Glutamatergic neuron (in vitro differentiated cells): ENCODE measurements around the gene LZIC. TPM values are rescaled to one million over a fixed set of nuclear protein-coding genes. Genes with fewer than 3 reads are reported as not detected.

Experiments
- DNase-seq: peaks from one replicate; pipeline ENCODE4 v3.0.0; 2022
- H3K27ac Mint-ChIP-seq: one replicate; pipeline ENCODE4 v1.8.0; 2020; ENCODE audit warnings: mild to moderate bottlenecking, mixed read lengths, inconsistent platforms; ENCODE audit not compliant: unreplicated experiment
- H3K27me3 Mint-ChIP-seq: one replicate; pipeline ENCODE4 v1.8.0; 2020; ENCODE audit warnings: mild to moderate bottlenecking, moderate library complexity, mixed read lengths, inconsistent platforms; ENCODE audit not compliant: unreplicated experiment
- H3K36me3 Mint-ChIP-seq: one replicate; pipeline ENCODE4 v1.8.0; 2020; ENCODE audit warnings: mild to moderate bottlenecking, mixed read lengths, inconsistent platforms; ENCODE audit not compliant: unreplicated experiment
- H3K4me1 Mint-ChIP-seq: one replicate; pipeline ENCODE4 v1.8.0; 2020; ENCODE audit warnings: mild to moderate bottlenecking, low read depth, mixed read lengths, inconsistent platforms; ENCODE audit not compliant: unreplicated experiment
- H3K4me3 Mint-ChIP-seq: one replicate; pipeline ENCODE4 v1.8.0; 2020; ENCODE audit warnings: mild to moderate bottlenecking, mixed read lengths, inconsistent platforms; ENCODE audit not compliant: unreplicated experiment
- H3K9me3 Mint-ChIP-seq: one replicate; pipeline ENCODE4 v1.8.0; 2020; ENCODE audit warnings: mild to moderate bottlenecking, moderate library complexity, mixed read lengths, inconsistent platforms; ENCODE audit not compliant: unreplicated experiment
- CTCF ChIP-seq: fragments of 200-600 bp; sonication (generic); IDR thresholded peaks from one replicate; pipeline ENCODE4 v1.5.0; 2021; ENCODE audit not compliant: partially characterized antibody, unreplicated experiment
- microRNA-seq: library from miRNA; unstranded; fragments of <30 nt; microRNA quantifications from one replicate; pipeline ENCODE4, GENCODE V29; 2020; ENCODE audit not compliant: unreplicated experiment
- total RNA-seq: library from RNA; stranded (reverse); fragmentation: NEBNext Ultra II Directional; extraction: Animal tissue kit (Norgen Biotek cat#: 25700); gene quantifications from one replicate; pipeline ENCODE4 v1.2.1, GENCODE V29; 2021; ENCODE audit not compliant: unreplicated experiment

The LZIC gene
- total RNA-seq, 1 donor from 2014 or later, result 34.3 TPM

- no peak for DNase-seq
- TF ChIP-seq CTCF, result no peak
- peaks cover 4% of the 10 kb centered on the region for H3K9me3 Mint-ChIP-seq
- no peak overlapping the region for H3K27ac Mint-ChIP-seq
- peaks cover 12% of the 10 kb centered on the region for H3K4me1 Mint-ChIP-seq
- H3K27me3 Mint-ChIP-seq, result no peaks in the 10 kb centered on the region
- H3K36me3 Mint-ChIP-seq, result no peaks in the 10 kb centered on the region
- no peak overlapping the region for H3K4me3 Mint-ChIP-seq
These were observed 60.3 kb downstream of the LZIC start for GRCh38 chr1:9882945-9883303.

GRCh38 chr1:9882296-9882944 lies 60.8 kb downstream of the LZIC start:
- no peak for TF ChIP-seq CTCF
- Mint-ChIP-seq H3K4me3 (no peak overlapping the region), H3K4me1 (peaks cover 12% of the 10 kb centered on the region), H3K27me3 (no peaks in the 10 kb centered on the region), H3K27ac (no peak overlapping the region), H3K36me3 (no peaks in the 10 kb centered on the region), H3K9me3 (peaks cover 4% of the 10 kb centered on the region)
- no peak for DNase-seq

GRCh38 chr1:9881838-9882249 lies 61.3 kb downstream of the LZIC start:
- Mint-ChIP-seq H3K4me1 (peaks cover 12% of the 10 kb centered on the region), H3K27me3 (no peaks in the 10 kb centered on the region), H3K36me3 (no peaks in the 10 kb centered on the region), H3K9me3 (peaks cover 4% of the 10 kb centered on the region), H3K27ac (no peak overlapping the region), H3K4me3 (no peak overlapping the region)
- no peak for DNase-seq
- no peak for TF ChIP-seq CTCF

Small RNA genes within 50 kb of the gene (microRNA-seq; reads per million reads assigned to microRNA genes)
- gene MIR5697, result 1.8 reads per million, percentile 9 among the genes with 10 or more reads in this experiment

Other genes starting within 250 kb of the LZIC start
- gene CLSTN1, start 119.4 kb downstream of the LZIC start, total RNA-seq, result 139 TPM
- 50.7 TPM for gene CTNNBIP1, start 33.1 kb downstream of the LZIC start, total RNA-seq
- 7.0 TPM for gene NMNAT1, start 84 bp upstream of the LZIC start, total RNA-seq
- not detected for gene RBP7, start 53.8 kb upstream of the LZIC start, total RNA-seq
- 94.1 TPM for gene UBE4B, start 89.6 kb upstream of the LZIC start, total RNA-seq